Smooth muscle cell (in vitro differentiated cells): Measurements from ENCODE around the gene PIK3AP1. TPM values are rescaled to one million over a fixed set of nuclear protein-coding genes. Genes with fewer than 3 reads are reported as not detected.

Experiments
- DNase-seq: peaks from one replicate; lab custom pipeline; 2025; ENCODE audit not compliant: unreplicated experiment; lab: John Stamatoyannopoulos, UW
- H2AFZ ChIP-seq: fragments of 200-600 bp; sonication (generic); 2 replicates; pipeline ENCODE4 v1.6.0; 2016; ENCODE audit warnings: antibody characterized with exemption, low read depth, mild to moderate bottlenecking
- H3F3A ChIP-seq: fragments of 200-600 bp; sonication (generic); 2 replicates; pipeline ENCODE4 v1.6.0; 2017; ENCODE audit warnings: antibody characterized with exemption, low read depth
- H3K27ac ChIP-seq: fragments of 200-600 bp; sonication (generic); 2 replicates; pipeline ENCODE4 v1.5.1; 2016; ENCODE audit warnings: low read depth, mild to moderate bottlenecking
- H3K27me3 ChIP-seq: fragments of 200-600 bp; sonication (generic); 2 replicates; pipeline ENCODE4 v1.6.1; 2016; ENCODE audit warnings: low read depth, mild to moderate bottlenecking
- H3K36me3 ChIP-seq: fragments of 200-600 bp; sonication (generic); 2 replicates; pipeline ENCODE4 v1.5.1; 2016; ENCODE audit warnings: low read depth
- H3K4me1 ChIP-seq: fragments of 200-600 bp; sonication (generic); 2 replicates; pipeline ENCODE4 v1.5.1; 2016; ENCODE audit warnings: low read depth
- H3K4me2 ChIP-seq: fragments of 200-600 bp; sonication (generic); 2 replicates; pipeline ENCODE4 v1.6.0; 2016; ENCODE audit warnings: mild to moderate bottlenecking
- H3K4me3 ChIP-seq: fragments of 200-600 bp; sonication (generic); 2 replicates; pipeline ENCODE4 v1.5.1; 2016; ENCODE audit warnings: mild to moderate bottlenecking
- H3K79me2 ChIP-seq: fragments of 200-600 bp; sonication (generic); 2 replicates; pipeline ENCODE4 v1.6.0; 2016; ENCODE audit warnings: low read depth, mild to moderate bottlenecking
- H3K9ac ChIP-seq: fragments of 200-600 bp; sonication (generic); 2 replicates; pipeline ENCODE4 v1.6.0; 2016; ENCODE audit warnings: low read depth
- H3K9me3 ChIP-seq: fragments of 200-600 bp; sonication (generic); replicated peaks from 2 replicates; pipeline ENCODE4 v1.5.1; 2016; ENCODE audit warnings: low read depth
- H4K20me1 ChIP-seq: fragments of 200-600 bp; sonication (generic); 2 replicates; pipeline ENCODE4 v1.6.0; 2016; ENCODE audit warnings: low read depth
- CTCF ChIP-seq: fragments of 200-600 bp; sonication (generic); IDR thresholded peaks from 2 replicates; pipeline ENCODE4 v1.5.1; 2017; ENCODE audit warnings: borderline replicate concordance, mild to moderate bottlenecking, antibody characterized with exemption; ENCODE audit not compliant: insufficient read depth, poor library complexity, severe bottlenecking
- WGBS: methylation state at CpG from one replicate; pipeline ENCODE4 v1.1.7; 2016; ENCODE audit warnings: low lambda C conversion rate; 5-methylcytosine and 5-hydroxymethylcytosine counted together
- polyA plus RNA-seq: library from polyadenylated mRNA; unstranded; fragments of >200 nt; fragmentation: Nextera tagmentation; extraction: Ambion mirVana; gene quantifications from 2 replicates; pipeline ENCODE4 v1.2.1, GENCODE V29; 2016
- total RNA-seq: library from RNA; depleted of rRNA; stranded (reverse); fragments of >200 nt; gene quantifications from 2 replicates; pipeline ENCODE4 v1.2.3, GENCODE V29; 2014

The PIK3AP1 gene
- total and polyA plus RNA-seq, 2 experiments from 2014 or later = 1.2 TPM; not detected in 1

GRCh38 chr10:96673318-96674099 lies 46.8 kb downstream of the PIK3AP1 start:
- no peak for TF ChIP-seq CTCF
- no peak overlapping the region for H3K9ac ChIP-seq
- H3K79me2 ChIP-seq = no peaks in the 10 kb centered on the region
- H2AFZ ChIP-seq = peak overlapping the region; percentile 70
- H3K4me3 ChIP-seq = peak overlapping the region; percentile 9
- peak overlapping the region; percentile 67 for H3K4me2 ChIP-seq
- H3K36me3 ChIP-seq = no peaks in the 10 kb centered on the region
- DNase-seq = no peak
- no peak overlapping the region for H3K27ac ChIP-seq
- no peaks in the 10 kb centered on the region for H4K20me1 ChIP-seq
- H3K9me3 ChIP-seq = no peaks in the 10 kb centered on the region
- WGBS = 50% methylated on average over 11 of the region's 11 CpGs
- H3K4me1 ChIP-seq = peaks cover 7% of the 10 kb centered on the region
- H3K27me3 ChIP-seq = no peaks in the 10 kb centered on the region
- peaks cover 6% of the 10 kb centered on the region for H3F3A ChIP-seq

- TF ChIP-seq CTCF = no peak
- Histone ChIP-seq H3K4me1 (peaks cover 7% of the 10 kb centered on the region), H4K20me1 (no peaks in the 10 kb centered on the region), H3K9me3 (no peaks in the 10 kb centered on the region), H2AFZ (no peak overlapping the region), H3K4me3 (no peak overlapping the region), H3K4me2 (no peak overlapping the region), H3K27ac (no peak overlapping the region), H3F3A (peaks cover 6% of the 10 kb centered on the region), H3K79me2 (no peaks in the 10 kb centered on the region), H3K27me3 (no peaks in the 10 kb centered on the region), H3K9ac (no peak overlapping the region), H3K36me3 (no peaks in the 10 kb centered on the region)
- 88% methylated on average over 4 of the region's 4 CpGs for WGBS
- DNase-seq = no peak
Observed at GRCh38 chr10:96672481-96673175, 47.7 kb downstream of the PIK3AP1 start.

- H3K79me2 ChIP-seq = no peaks in the 10 kb centered on the region
- H3K4me2 ChIP-seq = no peak overlapping the region
- 93% methylated on average over 4 of the region's 4 CpGs for WGBS
- H4K20me1 ChIP-seq = no peaks in the 10 kb centered on the region
- H3K4me3 ChIP-seq = no peak overlapping the region
- no peak for TF ChIP-seq CTCF
- no peak for DNase-seq
- peaks cover 6% of the 10 kb centered on the region for H3F3A ChIP-seq
- peaks cover 7% of the 10 kb centered on the region for H3K4me1 ChIP-seq
- no peak overlapping the region for H2AFZ ChIP-seq
- H3K27me3 ChIP-seq = no peaks in the 10 kb centered on the region
- no peak overlapping the region for H3K27ac ChIP-seq
- no peaks in the 10 kb centered on the region for H3K36me3 ChIP-seq
- H3K9me3 ChIP-seq = no peaks in the 10 kb centered on the region
- no peak overlapping the region for H3K9ac ChIP-seq
Observed at GRCh38 chr10:96671211-96671890, 49.0 kb downstream of the PIK3AP1 start.
